ENCODE data around the gene HEXB. TPM values are rescaled to one million over a fixed set of nuclear protein-coding genes. Genes with fewer than 3 reads are reported as not detected.
A peak's percentile ranks its signal among the peaks of the same experiment; 100 is the strongest.

HEXB gene
- total RNA-seq, 4 donors from 2014 or later: 26.7 to 76.4 (median 62.1) TPM

DNA sequence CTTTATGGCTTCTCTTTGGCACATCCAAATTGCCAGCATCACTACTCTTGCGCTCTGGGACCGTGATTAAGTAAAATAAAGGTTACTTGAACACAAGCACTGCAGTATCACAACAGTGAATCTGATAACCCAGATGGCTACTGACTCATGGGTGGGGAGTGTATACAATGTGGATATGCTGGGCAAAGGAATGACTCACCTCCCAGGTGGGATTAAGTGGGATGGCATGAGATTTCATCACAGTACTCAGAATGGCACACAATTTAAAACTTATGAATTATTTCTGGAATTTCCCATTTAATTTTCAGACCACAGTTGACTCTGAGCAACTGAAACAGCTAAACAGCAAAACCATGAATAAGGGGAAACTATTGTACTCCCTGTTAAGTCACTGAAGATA lies 77.6 kb downstream of the HEXB start:
- intact Hi-C loops (cut with DNase I): no loop called here
- H3K4me3 ChIP-seq: no peak overlapping the region
- 33 to 75% methylated on average over 1 to 2 of the region's 2 CpGs for WGBS, 2 donors
- H3K27me3 ChIP-seq: no peaks in the 10 kb centered on the region
- H3K9me3 ChIP-seq: no peaks in the 10 kb centered on the region
- peaks cover 0 to 50% (median 5%) of the 10 kb centered on the region in 3 donors for H3K36me3 ChIP-seq
- TF ChIP-seq CTCF (IDR thresholded peaks at IDR 0.05) (no peak), POLR2A (IDR thresholded peaks at IDR 0.05) (no peak)
- H3K4me1 ChIP-seq: peaks cover 11 to 57% (median 17%) of the 10 kb centered on the region in 3 donors
- no peak for DNase-seq
- H3K27ac ChIP-seq: no peak overlapping the region

GRCh38 chr5:74763504-74763903 lies 78.5 kb downstream of the HEXB start:
- DNase-seq: no peak
- no peaks in the 10 kb centered on the region for H3K9me3 ChIP-seq
- TF ChIP-seq POLR2A (IDR thresholded peaks at IDR 0.05): no peak
- H3K27me3 ChIP-seq: no peaks in the 10 kb centered on the region
- peaks cover 0 to 41% (median 2%) of the 10 kb centered on the region in 3 donors for H3K36me3 ChIP-seq
- peaks cover 19 to 66% (median 23%) of the 10 kb centered on the region in 3 donors for H3K4me1 ChIP-seq
- no peak overlapping the region for H3K4me3 ChIP-seq
- H3K27ac ChIP-seq: no peak overlapping the region
- intact Hi-C loops (cut with DNase I): no loop called here

DNA sequence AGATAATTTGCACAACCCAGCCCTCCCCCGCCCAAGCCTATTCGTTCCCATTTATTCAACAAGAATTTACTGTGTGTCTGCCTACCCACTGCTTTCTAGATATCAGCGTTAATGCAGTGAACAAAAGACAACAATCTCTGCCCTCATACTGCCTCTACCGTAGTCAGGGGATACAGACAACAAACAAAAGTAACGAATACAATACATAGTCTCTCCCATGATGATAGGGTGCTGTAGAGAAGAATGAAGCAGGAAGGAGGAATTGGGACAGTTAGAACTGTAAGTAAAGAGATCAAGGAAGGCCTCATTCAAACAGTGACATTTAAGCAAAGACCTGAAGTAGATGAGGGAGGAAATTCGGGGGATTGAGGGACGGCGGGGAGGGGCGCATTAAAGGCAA lies 80.2 kb downstream of the HEXB start:
- peak overlapping the region in 1 of 4 donors; percentile 89 for H3K4me3 ChIP-seq
- no peaks in the 10 kb centered on the region for H3K27me3 ChIP-seq
- H3K36me3 ChIP-seq: peaks cover 0 to 39% (median 3%) of the 10 kb centered on the region in 3 donors
- 50 to 59% methylated on average over 9 of the region's 9 CpGs for WGBS, 2 donors
- no peak overlapping the region for H3K27ac ChIP-seq
- DNase-seq: no peak
- H3K4me1 ChIP-seq: peaks cover 19 to 69% (median 23%) of the 10 kb centered on the region in 3 donors
- TF ChIP-seq CTCF (IDR thresholded peaks at IDR 0.05): no peak
- TF ChIP-seq POLR2A (IDR thresholded peaks at IDR 0.05): no peak
- intact Hi-C loops (cut with DNase I): no loop called here
- H3K9me3 ChIP-seq: no peaks in the 10 kb centered on the region

DNA sequence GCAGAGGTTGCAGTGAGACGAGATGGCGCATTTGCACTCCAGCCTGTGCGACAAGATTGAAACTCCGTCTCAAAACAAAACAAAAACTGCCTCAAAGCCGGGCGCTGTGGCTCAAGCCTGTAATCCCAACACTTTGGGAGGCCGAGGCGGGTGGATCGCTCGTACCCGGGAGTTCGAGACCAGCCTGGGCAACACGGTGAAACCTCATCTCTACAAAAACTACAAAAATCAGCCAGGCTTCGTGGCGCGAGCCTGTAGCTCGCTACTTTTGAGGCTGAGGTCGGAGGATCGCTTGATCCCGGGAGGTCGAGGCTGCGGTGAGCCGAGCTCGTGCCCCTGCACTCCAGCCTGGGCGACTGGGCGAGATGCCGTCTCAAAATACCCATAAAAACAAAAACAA lies 80.9 kb downstream of the HEXB start:
- TF ChIP-seq POLR2A (IDR thresholded peaks at IDR 0.05) (no peak), CTCF (IDR thresholded peaks at IDR 0.05) (no peak)
- Histone ChIP-seq H3K4me3 (peak overlapping the region; percentile 80 to 93 (median 90)), H3K27me3 (no peaks in the 10 kb centered on the region), H3K27ac (peak overlapping the region in 2 of 4 donors; percentile 86 to 90), H3K36me3 (peaks cover 0 to 39% (median 3%) of the 10 kb centered on the region in 3 donors), H3K9me3 (no peaks in the 10 kb centered on the region), H3K4me1 (peaks cover 19 to 67% (median 23%) of the 10 kb centered on the region in 3 donors)
- no peak for DNase-seq
- WGBS, 2 donors: 61 to 71% methylated on average over 20 to 25 of the region's 27 CpGs
- intact Hi-C loops (cut with DNase I): no loop called here

DNA sequence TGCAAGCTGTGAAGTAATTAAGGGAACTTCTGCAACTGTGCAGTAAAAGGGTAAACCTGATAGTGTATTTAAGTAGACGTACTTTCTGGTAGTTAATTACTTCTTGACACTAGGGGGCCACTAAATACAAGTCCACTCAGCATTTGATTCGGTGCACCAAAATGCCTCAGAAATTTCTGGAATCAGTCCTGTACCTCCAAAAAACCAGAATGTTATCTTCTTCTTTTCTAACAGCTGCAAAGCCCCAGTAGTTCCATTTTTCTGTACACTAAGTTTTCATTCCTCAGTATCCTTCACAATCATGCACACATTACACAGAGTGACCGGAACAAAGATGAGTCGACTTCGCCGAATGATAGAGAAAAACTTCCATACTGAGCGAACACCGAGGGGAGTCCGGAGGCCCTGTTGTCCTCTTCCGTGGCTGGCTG lies 81.4 kb downstream of the HEXB start:
- WGBS, 2 donors: 0% methylated on average over 8 to 9 of the region's 10 CpGs
- H3K4me1 ChIP-seq: peaks cover 19 to 62% (median 23%) of the 10 kb centered on the region in 3 donors
- no peak for DNase-seq
- peak in 4 of 6 experiments; percentile 42 to 64 (median 49) for TF ChIP-seq CTCF (IDR thresholded peaks at IDR 0.05)
- TF ChIP-seq POLR2A (IDR thresholded peaks at IDR 0.05): no peak
- H3K9me3 ChIP-seq: no peaks in the 10 kb centered on the region
- no peaks in the 10 kb centered on the region for H3K27me3 ChIP-seq
- intact Hi-C loops (cut with DNase I): no loop called here
- H3K36me3 ChIP-seq: peaks cover 0 to 39% (median 4%) of the 10 kb centered on the region in 3 donors
- H3K27ac ChIP-seq: peak overlapping the region; percentile 79 to 90 (median 84)
- peak overlapping the region; percentile 80 to 93 (median 90) for H3K4me3 ChIP-seq
